GM19372 (cell line): ENCODE data around the gene SNX8.
"Not testable (repeated sequence)": the region's sequence is repeated elsewhere in the genome, so short reads cannot be mapped to it uniquely, and the experiment has no call there.

Experiments used
- ATAC-seq: cut with Tn5 transposase; IDR thresholded peaks from one replicate; pipeline ENCODE4 v1.9.1; 2021; ENCODE audit warnings: mild to moderate bottlenecking, low read depth, moderate library complexity; ENCODE audit not compliant: unreplicated experiment

Gene SNX8

DNA sequence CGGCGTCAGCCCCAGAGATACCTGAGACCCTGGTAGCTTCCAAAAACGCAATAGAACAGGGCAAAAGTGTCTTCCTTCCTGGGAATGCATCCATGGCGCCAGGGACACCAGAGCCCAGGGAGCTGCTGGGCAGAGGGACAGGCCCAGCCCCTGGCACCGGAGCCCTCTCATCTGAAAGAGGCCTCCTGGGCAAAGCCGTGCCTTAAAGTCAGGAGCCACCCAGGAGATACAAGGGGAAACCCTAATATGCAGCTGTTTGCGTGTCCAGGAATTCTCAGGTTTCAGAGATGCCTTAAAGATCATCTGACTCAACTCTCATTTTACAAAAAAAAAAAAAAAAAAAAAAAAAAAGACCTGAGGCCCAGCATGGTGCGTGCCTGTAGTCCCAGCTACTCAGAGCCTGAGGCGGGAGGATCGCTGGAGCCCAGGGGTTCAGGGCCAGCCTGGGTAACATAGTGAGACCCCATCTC lies 44.2 kb downstream of the SNX8 start:
- ATAC-seq = no peak

DNA sequence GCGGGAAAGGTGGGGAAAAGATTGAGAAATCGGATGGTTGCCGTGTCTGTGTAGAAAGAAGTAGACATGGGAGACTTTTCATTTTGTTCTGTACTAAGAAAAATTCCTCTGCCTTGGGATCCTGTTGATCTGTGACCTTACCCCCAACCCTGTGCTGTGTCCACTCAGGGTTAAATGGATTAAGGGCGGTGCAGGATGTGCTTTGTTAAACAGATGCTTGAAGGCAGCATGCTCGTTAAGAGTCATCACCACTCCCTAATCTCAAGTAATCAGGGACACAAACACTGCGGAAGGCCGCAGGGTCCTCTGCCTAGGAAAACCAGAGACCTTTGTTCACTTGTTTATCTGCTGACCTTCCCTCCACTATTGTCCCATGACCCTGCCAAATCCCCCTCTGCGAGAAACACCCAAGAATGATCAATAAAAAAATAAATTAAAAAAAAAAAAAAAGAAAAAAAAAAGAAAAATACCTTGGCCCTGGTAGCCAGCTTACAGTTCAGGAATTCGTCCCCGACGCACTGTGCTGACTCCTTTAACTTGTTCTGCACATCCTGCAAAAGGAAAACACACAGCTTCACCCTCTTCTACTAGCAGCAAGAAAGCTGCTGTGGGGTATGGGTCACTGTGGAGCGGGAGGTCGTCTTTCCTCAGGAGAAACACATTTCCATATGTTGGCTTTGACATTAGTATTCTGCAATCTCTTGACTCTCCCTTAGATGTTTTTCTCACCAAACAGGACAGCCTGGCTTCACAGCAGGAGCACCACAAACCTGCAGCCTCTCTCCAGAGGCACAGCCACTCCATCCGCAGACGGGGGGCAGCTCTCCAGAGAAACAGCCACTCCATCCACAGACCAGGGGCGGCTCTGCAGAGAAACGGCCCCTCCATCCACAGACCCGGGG lies 44.9 kb downstream of the SNX8 start:
- ATAC-seq = not testable (repeated sequence)

DNA sequence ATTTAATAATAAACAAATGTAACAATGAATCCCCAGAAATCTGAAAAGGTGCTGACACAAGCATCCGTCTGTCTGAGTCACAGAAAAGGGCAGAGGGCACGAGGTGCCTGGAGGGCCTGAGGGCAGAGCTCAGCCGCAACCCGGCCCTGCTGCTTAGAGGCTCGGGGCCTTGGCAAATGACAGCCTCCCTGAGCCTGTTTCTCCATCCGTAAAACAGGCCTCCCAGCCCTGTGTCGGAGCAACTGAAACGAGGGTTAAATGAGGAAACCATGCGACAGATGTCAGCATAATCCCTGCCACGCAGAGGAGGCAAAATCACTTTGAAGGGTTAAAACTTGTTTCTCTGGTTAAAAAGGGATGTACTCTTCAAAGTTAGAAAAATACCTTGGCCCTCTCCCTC lies 47.3 kb downstream of the SNX8 start:
- ATAC-seq = no peak

DNA sequence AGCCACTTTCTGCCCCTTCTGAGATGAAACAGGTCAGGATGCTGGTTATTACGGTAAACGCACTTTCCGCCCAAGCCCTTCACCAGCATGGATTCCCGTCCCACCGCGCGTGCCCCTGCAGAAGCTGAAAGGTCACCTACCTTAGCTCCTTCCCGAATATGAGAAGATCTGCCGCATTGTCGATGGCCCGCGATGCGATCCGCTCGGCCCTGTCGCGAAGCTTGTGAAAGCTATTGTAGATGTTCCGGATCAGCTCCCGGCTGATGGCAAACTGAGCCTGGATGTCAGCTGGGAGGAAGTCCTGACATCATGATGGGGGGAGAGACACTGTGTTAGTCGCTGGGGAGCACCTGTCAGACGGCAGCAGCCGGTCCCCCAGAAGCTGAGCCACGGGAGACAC lies 50.1 kb downstream of the SNX8 start:
- no peak for ATAC-seq

DNA sequence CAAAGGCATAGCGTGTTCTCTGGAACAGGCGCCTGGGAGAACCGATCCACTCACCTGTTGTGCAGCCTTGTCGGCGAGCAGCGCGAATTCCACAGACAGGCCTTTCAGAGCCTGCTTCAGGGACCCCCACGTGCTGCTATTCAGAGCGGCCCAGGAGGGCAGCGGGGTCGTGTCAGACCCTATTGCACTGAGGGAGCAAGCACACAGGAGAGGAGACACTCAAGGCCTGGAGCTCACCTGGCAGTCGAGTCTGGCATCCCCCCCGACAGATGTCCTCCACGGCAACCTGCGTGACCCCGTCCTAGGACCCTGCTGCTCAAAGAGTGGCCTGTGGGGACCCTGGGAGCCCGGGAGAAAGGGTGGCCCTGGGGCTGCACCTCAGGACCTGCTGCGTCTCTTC lies 51.1 kb downstream of the SNX8 start:
- ATAC-seq = no peak

DNA sequence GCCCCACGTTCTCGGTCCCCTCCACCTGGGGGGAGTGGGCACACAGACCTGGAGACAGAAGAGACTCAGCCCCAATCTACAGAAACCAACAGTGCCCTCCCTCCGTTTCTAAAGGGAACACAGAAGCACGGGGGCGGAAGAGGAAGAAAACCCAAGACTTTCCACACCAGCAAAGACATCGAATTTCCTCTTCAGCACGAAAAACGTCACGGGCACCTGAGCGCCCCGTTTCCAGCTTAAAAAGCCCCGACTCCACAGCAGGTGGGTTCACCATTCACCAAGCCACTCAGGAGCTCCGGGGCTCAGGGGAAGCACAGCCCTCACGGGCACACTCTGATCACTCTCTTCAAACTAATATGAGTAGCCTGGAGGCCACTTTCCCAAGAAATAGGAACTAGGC lies 52.6 kb downstream of the SNX8 start:
- no peak for ATAC-seq

DNA sequence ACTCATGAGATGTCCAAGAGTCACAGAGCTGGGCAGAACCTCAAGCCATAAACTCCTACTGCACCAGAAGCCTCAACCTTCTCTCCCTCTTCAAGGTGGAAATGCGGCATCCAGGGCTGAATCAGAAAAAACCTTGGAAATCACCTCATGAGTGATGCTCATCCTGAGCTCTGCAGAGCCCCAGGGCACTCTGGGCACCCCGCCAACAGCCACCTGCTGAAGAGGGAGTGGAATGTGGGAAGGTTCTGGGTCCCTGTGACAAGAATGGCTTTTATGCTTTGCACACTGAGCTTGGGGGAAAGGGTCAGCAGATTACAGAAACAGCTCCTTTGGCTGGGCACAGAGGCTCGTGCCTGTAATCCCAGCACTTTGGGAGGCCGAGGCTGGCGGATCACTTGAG lies 53.4 kb downstream of the SNX8 start:
- no peak for ATAC-seq

DNA sequence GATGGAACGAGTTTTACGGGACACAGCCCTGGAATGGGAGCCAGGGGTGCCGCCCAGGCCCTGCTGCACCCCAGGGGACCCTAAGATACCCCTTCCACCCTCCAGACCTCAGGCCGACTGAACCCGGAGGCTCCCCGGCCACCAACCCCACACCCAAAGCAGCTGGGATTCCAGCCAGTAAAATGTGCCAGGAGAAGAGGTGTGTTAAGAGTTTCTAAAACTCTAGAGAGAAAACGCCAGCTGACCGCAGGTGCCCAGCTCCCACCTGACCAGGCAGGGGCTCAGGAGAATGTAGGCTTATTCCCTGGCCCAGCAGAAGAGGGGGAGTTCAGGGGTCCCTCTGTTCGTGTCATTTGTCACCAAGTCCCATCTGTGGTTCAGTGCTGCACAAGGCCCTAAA lies 54.8 kb downstream of the SNX8 start:
- no peak for ATAC-seq

DNA sequence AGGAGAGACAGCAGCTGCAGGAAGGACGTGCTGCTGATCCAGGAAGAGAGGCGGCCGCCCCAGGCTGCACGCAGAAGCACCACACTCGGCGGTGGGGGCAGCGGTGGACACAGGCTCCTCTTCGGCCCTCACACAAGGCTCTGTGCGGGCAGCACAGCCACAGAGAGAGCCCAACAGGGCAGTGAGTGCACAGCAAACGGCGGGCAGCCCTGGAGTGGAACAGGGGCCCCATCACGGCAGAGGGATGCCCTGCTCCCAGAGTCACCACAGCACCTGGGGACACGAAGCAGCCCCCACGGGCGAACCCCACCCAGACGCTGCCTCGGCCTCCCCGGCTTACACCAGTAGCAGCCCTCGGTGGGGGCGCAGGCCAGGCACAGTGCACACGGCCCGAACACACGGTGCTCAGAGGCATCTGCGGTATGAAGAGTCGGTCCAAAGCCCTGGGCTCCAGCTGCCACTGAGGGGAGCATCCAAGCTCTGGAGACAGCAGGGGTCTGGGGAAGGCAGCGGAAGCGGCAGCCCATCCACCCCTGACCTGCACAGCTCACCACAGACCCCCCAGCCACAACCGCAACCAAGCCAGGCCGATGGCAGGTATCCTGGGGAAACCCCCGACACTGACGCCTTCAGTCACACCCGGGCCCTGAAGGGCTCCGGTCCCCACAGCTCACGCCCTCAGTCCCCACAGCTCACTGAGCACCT lies 55.4 kb downstream of the SNX8 start:
- peak; percentile 76 for ATAC-seq

DNA sequence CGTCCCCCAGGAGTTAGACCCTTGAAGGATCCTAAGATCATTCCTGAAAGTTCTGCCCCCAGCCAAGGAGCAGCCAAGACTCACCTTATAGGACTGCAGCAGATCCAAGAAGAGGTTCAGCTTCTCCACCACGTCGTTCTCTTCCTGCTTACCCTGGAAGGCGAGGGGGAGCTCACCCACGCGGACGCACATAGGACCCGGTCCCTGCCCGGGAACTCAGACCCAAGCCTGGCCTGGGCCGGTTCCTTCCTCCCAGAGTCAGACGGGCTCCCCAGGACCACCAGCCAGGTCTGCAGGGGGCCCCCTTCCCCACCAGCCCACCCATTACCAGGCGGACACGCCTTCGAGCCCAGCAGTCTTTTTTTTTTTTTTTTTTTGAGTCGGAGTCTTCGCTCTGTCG lies 56.6 kb downstream of the SNX8 start:
- no peak for ATAC-seq

DNA sequence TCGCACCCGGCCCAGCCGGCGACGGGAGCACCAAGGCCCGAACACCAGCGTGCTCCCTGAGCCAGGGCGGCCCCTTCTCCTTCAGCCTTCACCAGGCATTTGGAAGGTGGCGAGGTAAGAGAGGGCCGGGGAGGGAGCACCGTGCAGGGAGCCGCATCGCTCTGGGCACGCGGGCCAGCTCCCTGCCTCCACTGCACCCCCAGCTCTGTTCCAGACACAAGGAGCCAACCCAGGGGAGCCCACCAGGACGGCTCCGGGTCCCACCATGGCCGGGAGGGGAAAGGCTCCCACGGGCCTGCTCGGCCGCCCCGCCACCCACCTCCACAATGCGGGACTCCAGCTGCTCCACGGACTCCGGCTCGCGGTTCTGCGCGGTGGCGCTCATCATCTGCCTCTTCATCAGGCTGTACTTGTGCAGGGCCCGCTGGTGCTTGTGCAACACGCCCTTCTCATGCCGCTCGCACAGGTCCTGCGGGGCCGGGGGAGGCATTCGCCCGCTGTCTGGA lies 57.1 kb downstream of the SNX8 start:
- no peak for ATAC-seq

DNA sequence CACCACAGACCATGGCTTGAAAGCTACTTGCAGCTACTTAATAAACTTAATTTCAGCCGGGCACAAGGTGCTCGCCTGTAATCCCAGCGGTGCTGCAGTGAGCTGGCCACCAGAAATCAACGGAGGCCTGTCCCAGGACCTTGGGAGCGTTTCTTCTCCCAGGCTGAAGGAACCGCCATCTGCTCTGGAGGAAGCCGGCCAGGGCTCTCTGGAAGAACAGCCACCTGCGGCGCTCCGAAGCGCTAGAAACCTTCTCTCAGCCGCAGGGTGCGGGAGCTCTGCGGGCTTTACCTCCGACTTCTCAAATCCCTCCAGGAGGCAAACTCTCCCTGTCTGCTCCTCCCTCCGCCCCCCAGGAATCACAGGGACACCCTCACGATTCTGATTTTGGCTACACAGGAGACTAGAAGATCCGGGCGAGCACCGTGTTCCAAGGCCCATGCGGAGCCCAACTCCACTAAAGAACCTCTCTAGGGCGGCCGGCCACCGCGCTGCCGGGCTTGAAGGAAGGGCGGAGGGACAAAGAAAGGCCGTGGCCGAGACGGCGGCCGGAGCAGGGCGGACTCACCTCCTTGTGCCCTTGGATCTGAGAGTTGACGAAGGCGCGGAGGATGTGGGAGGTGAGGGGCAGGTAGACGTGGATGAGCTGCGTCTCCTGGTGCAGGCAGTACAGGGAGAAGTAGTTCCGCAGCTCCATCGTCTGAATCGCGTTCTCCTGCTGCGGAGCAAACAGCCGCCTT lies 57.8 kb downstream of the SNX8 start:
- no peak for ATAC-seq

DNA sequence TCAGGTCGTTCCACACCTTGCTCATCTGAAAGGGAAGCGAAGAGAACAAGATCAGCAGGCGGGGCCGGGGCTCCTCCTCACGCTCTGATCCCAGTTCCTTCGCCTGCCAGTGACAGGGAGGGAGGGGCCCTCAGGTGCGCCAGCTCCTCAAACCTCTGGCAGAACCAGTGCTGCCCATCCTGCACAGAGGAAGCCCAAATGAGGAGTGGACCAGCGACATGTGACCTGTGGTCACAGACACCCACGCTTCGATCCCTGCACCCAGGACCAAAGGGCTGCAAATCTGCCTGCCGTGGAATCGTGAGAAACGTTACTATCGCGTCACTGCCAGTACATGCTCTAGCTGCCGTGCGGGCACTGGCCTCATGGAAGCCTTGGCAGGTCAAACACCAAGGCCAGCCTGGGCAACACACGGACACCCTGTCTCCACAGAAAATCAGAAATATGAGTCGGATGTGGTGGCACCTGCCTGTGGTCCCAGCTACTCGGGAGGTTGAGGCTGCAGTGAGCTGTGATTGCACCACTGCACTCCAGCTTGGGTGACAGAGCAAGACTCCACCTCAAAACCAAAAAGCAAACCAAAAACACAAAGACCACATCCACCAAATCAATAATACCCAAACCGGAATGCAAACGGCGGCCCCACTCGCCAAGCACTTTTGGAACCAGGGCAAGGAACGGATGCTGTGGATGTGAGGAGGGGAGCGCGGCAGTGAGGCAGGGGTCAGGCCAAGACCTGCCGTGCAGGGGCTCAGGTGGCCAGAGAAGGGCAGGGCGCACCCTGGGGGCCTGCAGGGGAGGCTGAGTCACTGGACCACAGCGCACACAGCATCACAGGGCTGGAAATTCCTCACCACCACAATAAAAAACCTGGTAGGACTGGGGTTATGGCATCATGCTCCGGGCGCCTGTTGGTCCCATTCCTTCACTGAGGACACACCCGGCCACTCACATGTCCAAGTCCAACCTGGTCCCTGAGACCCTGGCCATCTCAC lies 58.8 kb downstream of the SNX8 start:
- ATAC-seq = no peak

DNA sequence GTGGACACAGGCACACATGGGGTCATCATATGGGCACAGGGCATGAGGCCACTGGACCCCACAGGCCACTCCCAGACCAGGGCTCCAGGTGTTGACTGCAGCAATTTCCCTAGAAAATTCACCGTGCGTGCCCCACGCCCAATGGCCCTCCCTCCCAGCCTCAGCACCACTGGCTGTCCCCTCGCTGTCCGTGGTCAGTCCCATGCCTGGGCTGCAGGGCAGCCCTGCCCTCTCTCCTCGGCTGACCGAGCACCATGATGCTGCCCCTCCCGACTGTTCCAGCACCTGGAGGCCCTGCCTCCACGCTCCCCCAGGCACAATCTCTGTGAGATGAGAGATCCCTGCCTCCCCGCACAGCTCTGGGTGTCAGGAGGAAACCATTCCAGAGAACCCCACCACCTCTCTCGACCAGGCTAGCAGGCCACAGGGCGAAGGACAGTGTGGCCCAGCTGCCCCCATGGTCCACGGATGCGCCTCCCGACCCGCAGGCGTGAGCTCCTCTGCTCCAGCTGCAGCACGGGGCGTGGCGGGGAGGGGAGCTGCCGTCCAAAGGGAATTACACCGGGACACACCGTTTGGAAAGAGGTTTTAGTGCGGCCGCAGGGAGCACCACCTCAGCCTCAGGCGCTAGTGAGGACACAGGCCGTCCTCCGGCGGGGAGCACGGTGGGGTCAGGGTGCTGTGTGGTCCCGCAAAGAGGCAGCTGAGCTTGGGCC lies 59.7 kb downstream of the SNX8 start:
- ATAC-seq = no peak

DNA sequence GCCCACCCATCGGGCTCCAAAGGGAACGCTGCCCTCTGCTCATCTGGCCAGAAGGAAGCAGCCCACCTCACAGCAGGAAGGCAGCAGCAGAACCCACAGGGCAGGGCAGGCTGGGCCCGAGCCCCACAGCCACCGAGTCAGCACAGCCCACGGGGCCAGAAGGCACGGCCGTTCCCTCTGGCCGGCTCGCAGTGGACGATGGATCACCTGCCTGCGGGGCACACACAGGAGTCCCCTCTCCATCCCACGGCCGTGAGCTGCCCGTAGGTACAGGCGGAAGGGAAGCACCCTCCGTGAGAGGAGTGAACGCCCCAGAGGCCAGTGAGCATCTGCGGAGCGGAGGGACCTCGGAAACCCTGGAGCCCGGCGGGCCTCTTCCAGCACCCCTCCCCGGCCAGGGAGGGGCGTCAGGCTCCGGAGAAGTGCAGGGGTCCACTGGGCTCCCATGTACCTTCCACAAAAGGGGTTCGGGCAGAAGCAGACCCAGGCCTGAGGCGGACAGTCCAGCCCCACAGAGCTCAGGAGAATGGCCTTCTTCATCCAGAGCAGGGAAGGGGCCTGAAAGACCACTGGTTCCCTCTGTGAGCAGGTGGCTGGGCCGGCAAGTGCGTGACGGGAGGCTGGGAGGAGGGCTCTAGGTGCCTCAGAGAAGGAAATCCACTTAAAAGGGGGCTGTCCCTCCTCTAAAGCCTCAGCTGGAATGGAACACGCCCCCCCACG lies 60.6 kb downstream of the SNX8 start:
- no peak for ATAC-seq

DNA sequence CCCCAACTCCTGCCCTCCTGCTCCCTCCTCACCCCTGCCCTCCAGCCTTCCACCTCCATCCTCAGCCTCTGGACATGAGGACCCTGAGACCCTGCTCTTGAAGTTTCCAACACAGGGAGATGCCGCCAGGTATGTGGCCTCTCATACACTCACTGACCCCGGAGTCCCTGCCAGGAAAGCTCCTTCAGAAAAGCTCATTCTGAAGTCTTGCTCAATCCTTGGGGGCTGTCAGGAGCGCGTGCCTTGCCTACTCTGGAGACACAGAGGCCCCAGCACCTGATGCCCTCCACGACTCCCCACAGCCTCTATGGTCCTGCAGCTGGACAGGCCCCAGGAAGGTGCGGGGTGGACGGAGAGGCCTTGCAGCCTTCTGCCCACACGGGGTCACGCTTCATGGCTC lies 61.2 kb downstream of the SNX8 start:
- ATAC-seq = no peak

DNA sequence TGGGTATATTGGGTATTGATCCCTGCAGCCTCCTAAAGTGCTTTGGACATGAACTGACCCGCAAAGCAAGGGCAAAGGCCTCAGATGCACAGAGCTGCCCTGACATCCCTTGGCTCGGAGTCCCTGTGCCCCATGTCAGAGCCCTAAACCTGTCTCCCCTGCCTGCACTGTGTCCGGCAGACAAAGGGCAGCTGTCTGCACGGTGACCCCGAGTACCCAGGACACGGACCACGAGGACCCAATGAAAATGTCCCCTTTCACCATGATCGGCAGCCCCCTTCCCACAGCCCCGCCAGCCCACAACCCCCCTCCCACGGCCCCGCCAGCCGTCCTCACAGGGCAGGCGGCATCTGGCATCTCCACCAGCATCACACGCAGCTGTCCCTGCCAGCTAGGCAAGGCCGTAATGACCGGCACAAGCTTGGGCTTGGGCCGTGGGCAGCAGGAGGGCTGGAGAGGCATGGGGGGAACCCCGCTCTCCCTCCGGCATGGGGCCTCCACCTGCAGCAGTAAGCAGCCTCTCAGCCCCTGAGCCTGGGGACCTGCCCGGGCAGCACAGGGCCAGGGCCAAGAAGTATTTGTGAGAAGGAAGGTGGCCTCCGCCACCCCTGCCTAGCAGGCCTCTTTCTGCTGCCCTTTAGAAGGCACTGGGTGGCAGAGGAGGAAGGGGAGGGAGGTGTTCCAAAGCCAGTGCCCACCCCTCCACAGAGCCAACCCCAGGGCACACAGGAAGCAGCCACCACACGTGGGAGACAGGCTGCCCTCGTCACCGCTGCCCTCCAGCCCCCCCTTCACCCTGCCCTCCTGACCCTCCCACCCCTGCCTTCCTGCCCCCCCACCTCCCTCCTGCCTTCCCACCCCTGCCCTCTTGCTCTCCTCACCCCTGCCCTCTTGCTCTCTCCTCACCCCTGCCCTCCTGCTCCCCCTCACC lies 62.1 kb downstream of the SNX8 start:
- ATAC-seq = no peak
